Progenitor cell of endocrine pancreas (in vitro differentiated cells): ENCODE results near the gene GTF3C1. TPM values are rescaled to one million over a fixed set of nuclear protein-coding genes. Genes with fewer than 3 reads are reported as not detected.

Experiments
- DNase-seq: peaks from one replicate; pipeline ENCODE4 v3.0.0; 2021; ENCODE audit warnings: low spot score; ENCODE audit not compliant: unreplicated experiment
- H3K27ac Mint-ChIP-seq: 2 replicates; pipeline ENCODE4 v1.8.0; 2021; ENCODE audit warnings: mild to moderate bottlenecking, moderate library complexity, mixed read lengths
- H3K27me3 Mint-ChIP-seq: 2 replicates; pipeline ENCODE4 v1.8.0; 2021; ENCODE audit warnings: mixed read lengths
- H3K36me3 Mint-ChIP-seq: 2 replicates; pipeline ENCODE4 v1.8.0; 2022; ENCODE audit warnings: mixed read lengths; ENCODE audit not compliant: insufficient read depth
- H3K4me1 Mint-ChIP-seq: 2 replicates; pipeline ENCODE4 v1.8.0; 2021; ENCODE audit warnings: low read depth, mixed read lengths
- H3K4me3 Mint-ChIP-seq: 2 replicates; pipeline ENCODE4 v1.8.0; 2021; ENCODE audit warnings: low read depth, mild to moderate bottlenecking, moderate library complexity, mixed read lengths
- H3K9me3 Mint-ChIP-seq: 2 replicates; pipeline ENCODE4 v1.8.0; 2021; ENCODE audit warnings: low read depth, mixed read lengths
- total RNA-seq: library from RNA; stranded (reverse); gene quantifications from 2 replicates; pipeline ENCODE4 v1.2.1, GENCODE V29; 2021
- TF ChIP-seq, protein P1 (sequence below): fragments of 200-600 bp; sonication (generic); IDR thresholded peaks from one replicate; pipeline ENCODE4 v1.5.0; 2021; ENCODE audit warnings: antibody characterized with exemption, mild to moderate bottlenecking; ENCODE audit not compliant: unreplicated experiment

GTF3C1 gene
- total RNA-seq, 1 donor from 2014 or later: 106 TPM

DNA sequence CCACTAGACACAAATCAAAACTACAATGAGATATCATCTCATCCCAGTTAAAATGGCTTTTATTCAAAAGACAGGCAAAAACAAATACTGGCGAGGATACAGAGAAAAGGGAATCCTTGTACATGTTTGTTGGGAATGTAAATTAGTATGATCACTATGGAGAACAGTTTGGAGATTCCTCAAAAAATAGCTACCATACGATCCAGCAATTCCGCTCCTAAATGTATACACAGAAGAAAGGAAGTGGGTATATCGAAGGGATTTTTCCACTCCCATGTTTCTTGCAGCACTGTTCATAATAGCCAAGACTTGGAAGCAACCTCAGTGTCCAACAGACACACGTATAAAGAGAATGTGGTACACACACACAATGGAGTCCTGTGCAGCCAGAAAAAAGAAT is 35.5 kb upstream of the GTF3C1 start:
- Mint-ChIP-seq H3K9me3 (no peaks in the 10 kb centered on the region), H3K27ac (no peak overlapping the region), H3K4me1 (peaks cover 16% of the 10 kb centered on the region), H3K4me3 (no peak overlapping the region), H3K27me3 (no peaks in the 10 kb centered on the region), H3K36me3 (peaks cover 31% of the 10 kb centered on the region)
- TF ChIP-seq, protein P1, sequence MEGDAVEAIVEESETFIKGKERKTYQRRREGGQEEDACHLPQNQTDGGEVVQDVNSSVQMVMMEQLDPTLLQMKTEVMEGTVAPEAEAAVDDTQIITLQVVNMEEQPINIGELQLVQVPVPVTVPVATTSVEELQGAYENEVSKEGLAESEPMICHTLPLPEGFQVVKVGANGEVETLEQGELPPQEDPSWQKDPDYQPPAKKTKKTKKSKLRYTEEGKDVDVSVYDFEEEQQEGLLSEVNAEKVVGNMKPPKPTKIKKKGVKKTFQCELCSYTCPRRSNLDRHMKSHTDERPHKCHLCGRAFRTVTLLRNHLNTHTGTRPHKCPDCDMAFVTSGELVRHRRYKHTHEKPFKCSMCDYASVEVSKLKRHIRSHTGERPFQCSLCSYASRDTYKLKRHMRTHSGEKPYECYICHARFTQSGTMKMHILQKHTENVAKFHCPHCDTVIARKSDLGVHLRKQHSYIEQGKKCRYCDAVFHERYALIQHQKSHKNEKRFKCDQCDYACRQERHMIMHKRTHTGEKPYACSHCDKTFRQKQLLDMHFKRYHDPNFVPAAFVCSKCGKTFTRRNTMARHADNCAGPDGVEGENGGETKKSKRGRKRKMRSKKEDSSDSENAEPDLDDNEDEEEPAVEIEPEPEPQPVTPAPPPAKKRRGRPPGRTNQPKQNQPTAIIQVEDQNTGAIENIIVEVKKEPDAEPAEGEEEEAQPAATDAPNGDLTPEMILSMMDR: no peak
- DNase-seq: no peak

DNA sequence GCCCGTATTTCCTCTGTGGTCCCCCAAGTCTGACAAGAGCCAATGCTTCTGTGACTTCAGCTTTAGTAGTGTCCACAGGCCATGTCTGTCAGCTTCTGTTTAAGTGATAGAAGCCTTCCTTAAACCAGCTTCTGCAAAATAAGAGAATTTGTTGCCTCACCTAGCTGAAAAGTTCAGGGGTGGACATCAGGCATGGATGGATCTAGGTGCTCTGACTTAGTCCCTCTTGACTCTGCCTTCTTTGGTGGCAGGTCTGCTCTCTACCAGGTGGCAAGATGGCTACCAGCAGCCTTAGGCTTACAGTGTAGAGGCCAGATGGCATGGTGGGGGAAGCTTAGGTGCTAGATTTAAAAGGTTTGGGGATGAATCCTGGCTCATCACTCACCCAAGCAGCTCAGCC is 33.9 kb upstream of the GTF3C1 start:
- TF ChIP-seq, protein P1: no peak
- Mint-ChIP-seq H3K27me3 (no peaks in the 10 kb centered on the region), H3K4me1 (peaks cover 21% of the 10 kb centered on the region), H3K27ac (no peak overlapping the region), H3K4me3 (no peak overlapping the region), H3K9me3 (no peaks in the 10 kb centered on the region), H3K36me3 (peaks cover 28% of the 10 kb centered on the region)
- DNase-seq: no peak

DNA sequence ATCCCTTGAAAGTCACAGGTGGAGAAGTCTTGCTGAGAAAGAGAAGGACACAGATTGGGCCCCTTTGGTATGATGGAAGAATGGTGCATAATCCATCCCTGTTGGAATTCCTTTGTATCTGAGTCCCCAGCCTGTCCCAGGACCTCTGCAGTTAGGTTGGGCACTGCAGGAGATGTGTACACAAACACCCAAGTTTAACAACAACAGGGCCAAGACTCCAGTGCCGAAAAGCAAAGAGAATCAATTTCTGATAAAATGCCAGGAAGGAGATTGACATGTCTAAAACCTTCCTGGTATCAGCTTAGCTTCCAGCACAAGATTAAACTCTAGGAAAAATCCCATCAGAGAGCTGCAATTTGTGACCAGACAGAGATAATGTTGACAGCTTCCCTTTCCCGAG is 33.2 kb upstream of the GTF3C1 start:
- H3K4me3 Mint-ChIP-seq: no peak overlapping the region
- TF ChIP-seq, protein P1: no peak
- DNase-seq: no peak
- no peaks in the 10 kb centered on the region for H3K9me3 Mint-ChIP-seq
- H3K27ac Mint-ChIP-seq: peak overlapping the region; percentile 40
- H3K27me3 Mint-ChIP-seq: no peaks in the 10 kb centered on the region
- H3K36me3 Mint-ChIP-seq: peaks cover 28% of the 10 kb centered on the region
- peaks cover 21% of the 10 kb centered on the region for H3K4me1 Mint-ChIP-seq

DNA sequence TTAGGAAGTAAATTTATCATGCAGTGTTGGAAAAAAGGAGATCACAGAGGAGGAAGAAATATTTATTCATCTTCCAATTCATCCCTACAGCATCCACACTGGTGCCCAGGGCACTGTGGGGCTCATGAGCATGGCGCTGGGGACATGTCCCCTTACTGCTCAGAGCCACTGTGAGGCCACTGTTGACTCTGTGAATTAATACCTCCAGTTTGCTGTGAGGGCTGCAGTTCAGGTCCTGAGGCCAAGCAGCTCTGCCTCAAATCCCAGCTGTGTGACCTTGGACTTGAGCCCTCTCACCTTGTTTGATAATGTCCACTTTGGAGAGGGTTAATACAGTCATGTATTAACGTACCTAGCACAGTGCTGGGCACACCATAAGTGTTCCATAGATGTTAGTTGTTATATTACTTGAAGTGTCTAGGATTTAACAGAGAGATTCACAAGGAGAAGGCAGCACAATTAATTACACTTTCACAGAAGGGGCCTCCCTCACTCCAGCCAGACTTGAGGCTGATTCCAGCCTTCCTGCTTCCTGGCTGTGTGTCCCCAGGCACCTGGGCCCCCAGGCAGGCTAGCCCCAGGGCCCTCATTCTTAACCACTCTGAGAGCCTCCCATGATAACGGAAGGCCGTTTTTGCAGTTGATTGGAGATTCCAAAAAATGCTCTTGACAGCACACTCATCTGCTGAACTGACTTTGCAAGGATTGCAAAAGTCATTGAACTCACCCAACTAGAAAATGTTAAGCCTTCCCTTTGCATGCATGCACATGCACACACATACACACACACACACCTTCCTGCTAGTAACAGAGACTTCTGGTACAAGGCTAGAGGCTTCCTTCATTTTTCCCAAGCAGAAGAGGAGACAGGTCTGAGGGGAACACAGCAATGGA is 29.6 kb upstream of the GTF3C1 start:
- no peak for DNase-seq
- no peaks in the 10 kb centered on the region for H3K27me3 Mint-ChIP-seq
- peaks cover 20% of the 10 kb centered on the region for H3K36me3 Mint-ChIP-seq
- H3K27ac Mint-ChIP-seq: no peak overlapping the region
- TF ChIP-seq, protein P1: no peak
- no peak overlapping the region for H3K4me3 Mint-ChIP-seq
- H3K4me1 Mint-ChIP-seq: peaks cover 21% of the 10 kb centered on the region
- H3K9me3 Mint-ChIP-seq: no peaks in the 10 kb centered on the region

DNA sequence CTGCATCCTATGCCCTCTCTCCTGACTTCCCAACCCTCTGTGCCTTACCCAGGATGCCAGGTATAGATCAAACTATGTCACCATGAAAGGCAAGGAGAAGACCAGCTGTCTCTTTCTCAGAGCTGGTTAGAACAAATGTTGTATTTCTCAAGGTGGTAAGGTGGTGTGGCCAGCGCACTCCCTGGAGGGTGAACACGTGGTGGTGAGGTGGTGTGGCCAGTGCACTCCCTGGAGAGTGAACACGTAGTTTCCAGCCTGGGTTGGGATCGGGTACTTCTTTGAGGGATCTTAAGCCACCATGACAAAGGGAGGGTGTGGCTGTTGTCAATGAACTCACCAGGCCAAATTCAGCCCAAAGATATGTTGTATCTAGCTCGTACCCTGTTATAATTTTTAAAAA is 27.0 kb upstream of the GTF3C1 start:
- Mint-ChIP-seq H3K36me3 (peaks cover 8% of the 10 kb centered on the region), H3K4me3 (no peak overlapping the region), H3K4me1 (peaks cover 5% of the 10 kb centered on the region), H3K27ac (no peak overlapping the region), H3K27me3 (no peaks in the 10 kb centered on the region), H3K9me3 (no peaks in the 10 kb centered on the region)
- DNase-seq: no peak
- TF ChIP-seq, protein P1: no peak
